ENCODE measurements around the gene CHAD. TPM values are rescaled to one million over a fixed set of nuclear protein-coding genes. Genes with fewer than 3 reads are reported as not detected.

Gene CHAD
- total RNA-seq, 1 donor from 2014 or later = not detected

DNA sequence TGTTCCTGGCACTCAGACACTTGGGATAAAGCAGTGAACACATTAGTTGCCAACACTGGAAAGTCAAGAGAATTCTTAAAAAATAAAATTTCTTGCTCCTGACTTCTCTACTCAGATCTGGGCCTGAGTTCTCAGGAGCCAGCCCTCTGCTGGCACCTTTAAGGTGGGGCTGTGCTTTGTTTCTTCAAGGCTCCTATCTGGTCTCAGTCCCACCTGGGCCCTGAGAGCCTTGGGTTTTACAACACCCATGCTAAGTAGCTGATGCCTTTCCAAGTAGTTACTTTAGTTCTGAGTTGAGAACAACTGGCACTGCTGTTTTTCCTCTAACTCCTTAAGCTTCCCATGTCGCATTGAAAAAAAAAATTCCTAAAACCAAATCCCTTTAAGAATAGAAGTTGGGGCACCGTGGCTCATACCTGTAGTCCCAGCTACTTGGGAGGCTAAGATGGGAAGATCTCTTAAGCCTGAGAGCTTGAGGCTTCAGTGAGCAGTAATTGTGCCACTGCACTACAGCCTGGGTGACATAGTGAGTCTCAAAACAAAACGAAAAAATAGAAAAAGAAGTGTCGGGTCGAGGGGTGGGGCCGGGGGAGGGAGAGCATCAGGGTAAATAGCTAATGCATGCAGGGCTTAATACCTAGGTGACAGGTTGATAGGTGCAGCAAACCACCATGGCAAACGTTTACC is 16.6 kb downstream of the CHAD start:
- Histone ChIP-seq H3K36me3 (no peaks in the 10 kb centered on the region), H3K4me3 (no peak overlapping the region), H3K9me3 (no peaks in the 10 kb centered on the region), H3K4me1 (peaks cover 16% of the 10 kb centered on the region), H3K27ac (no peak overlapping the region), H3K27me3 (no peaks in the 10 kb centered on the region)
- no peak for TF ChIP-seq CTCF (IDR thresholded peaks at IDR 0.05)
- intact Hi-C loops (cut with DNase I) = no loop called here
- ATAC-seq = no peak
- DNase-seq = no peak

- no peak for DNase-seq
- TF ChIP-seq CTCF (IDR thresholded peaks at IDR 0.05) = no peak
- H3K27ac ChIP-seq = peak overlapping the region; percentile 52
- no peaks in the 10 kb centered on the region for H3K36me3 ChIP-seq
- H3K4me3 ChIP-seq = no peak overlapping the region
- ATAC-seq = no peak
- peaks cover 19% of the 10 kb centered on the region for H3K4me1 ChIP-seq
- intact Hi-C loops (cut with DNase I) = no loop called here
- H3K9me3 ChIP-seq = no peaks in the 10 kb centered on the region
- H3K27me3 ChIP-seq = no peaks in the 10 kb centered on the region
These were observed 20.0 kb downstream of the CHAD start for GRCh38 chr17:50448643-50449042.

DNA sequence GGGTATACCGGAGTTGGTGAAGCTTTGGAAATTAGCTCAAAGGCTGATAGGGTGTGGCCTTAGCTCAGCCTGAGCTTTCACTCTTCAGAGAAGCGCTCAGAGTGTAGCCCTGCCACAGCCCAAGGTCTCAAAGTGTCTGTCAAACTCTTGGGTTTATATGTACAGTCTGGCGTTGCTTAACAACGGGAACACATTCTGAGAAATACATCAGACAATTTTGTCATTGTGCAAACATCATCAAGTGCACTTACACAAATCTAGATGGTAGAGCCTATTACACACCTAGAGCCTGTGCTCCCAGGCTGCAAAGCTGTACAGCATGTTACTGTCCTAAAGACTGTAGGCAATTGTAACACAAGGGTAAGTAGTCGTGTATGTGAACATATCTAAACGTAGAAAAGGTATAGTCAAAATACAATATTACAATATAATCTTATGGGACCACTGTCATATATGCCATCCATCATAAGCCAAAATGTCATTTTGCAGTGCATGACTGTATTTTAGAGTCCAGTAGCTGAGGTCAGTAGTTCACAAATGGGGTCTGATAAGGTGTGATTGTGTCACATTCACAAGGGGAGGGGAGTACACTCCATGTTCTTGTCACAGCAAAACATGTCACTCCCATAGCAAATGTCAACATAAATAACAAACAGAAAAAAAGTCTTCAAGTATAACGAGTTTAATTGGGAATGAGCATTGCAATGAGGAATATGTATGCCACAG is 20.6 kb downstream of the CHAD start:
- ATAC-seq = peak; percentile 94
- H3K27me3 ChIP-seq = no peaks in the 10 kb centered on the region
- no peaks in the 10 kb centered on the region for H3K9me3 ChIP-seq
- H3K27ac ChIP-seq = peak overlapping the region; percentile 84
- H3K36me3 ChIP-seq = no peaks in the 10 kb centered on the region
- DNase-seq = no peak
- no peak for TF ChIP-seq CTCF (IDR thresholded peaks at IDR 0.05)
- H3K4me3 ChIP-seq = no peak overlapping the region
- intact Hi-C loops (cut with DNase I) = no loop called here
- peaks cover 21% of the 10 kb centered on the region for H3K4me1 ChIP-seq

DNA sequence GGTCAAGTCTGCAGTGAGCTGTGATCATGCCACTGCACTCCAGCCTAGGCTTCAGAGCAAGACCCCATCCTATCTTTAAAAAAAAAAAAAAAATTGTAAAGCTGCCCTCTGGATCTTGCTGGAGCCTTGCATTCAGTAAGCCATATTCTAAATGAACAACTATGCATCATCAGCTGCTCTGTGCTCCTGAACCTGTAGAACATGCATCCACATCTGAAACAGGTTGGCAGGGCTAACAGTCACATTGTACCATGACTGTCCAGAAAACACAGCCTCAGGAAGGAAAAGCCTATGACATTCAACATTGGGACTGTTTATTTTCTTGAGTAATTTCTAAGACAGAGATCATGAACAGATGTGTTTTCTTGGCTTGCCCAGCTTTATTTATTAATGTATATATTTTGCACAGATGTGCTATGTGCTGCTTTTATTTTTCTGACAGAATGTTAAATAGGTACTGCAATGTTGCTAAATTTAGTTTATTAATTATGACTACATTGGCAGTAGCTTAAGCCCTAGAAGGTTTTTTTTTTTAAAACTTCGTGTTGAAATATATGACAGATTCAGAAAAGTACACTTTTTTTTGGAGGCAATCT is 22.9 kb downstream of the CHAD start:
- TF ChIP-seq CTCF (IDR thresholded peaks at IDR 0.05) = no peak
- no peak for DNase-seq
- no peaks in the 10 kb centered on the region for H3K9me3 ChIP-seq
- no peak overlapping the region for H3K4me3 ChIP-seq
- intact Hi-C loops (cut with DNase I) = no loop called here
- ATAC-seq = no peak
- H3K27me3 ChIP-seq = no peaks in the 10 kb centered on the region
- H3K27ac ChIP-seq = no peak overlapping the region
- peaks cover 19% of the 10 kb centered on the region for H3K4me1 ChIP-seq
- no peaks in the 10 kb centered on the region for H3K36me3 ChIP-seq

DNA sequence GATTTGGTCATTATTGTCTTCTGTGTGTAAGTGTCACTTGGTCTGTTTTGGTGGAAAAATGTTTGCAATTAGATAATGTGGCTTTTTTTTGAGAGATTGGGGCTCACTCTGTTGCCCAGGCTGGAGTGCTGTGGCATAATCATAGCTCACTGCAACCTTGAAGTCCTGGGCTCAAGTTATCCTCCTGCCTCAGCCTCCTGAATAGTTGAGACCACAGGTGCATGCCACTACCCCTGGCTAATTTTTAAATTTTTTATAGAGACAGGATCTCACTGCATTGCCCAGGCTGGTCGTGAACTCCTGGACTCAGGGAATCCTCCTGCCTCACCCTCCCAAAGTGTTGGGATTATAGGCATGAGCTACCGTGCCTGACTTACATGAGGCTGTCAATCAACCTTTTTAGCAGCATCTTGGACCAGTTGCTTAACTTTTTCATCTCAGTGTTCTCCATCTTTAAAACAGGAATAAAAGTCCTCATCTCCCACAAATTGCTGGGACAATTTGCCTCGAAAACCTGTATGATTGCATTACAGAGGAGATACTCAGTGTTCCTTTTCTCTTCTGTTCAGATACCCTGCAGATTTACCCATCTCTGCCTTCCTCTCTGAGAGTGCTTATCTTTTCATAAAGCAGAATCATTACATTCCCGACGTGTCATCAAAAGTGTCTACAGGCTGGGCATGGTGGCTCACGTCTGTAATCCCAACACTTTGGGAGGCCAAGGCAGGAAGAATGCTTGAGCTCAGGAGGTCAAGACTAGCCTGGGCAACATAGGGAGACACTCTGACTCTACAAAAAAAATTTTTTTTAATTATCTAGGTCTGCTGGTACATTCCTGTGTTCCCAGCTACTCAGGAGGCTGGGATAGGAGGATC is 23.6 kb downstream of the CHAD start:
- Histone ChIP-seq H3K9me3 (no peaks in the 10 kb centered on the region), H3K36me3 (no peaks in the 10 kb centered on the region), H3K27me3 (no peaks in the 10 kb centered on the region), H3K27ac (no peak overlapping the region), H3K4me3 (no peak overlapping the region), H3K4me1 (peaks cover 19% of the 10 kb centered on the region)
- intact Hi-C loops (cut with DNase I) = no loop called here
- DNase-seq (no peak), ATAC-seq (no peak)
- TF ChIP-seq CTCF (IDR thresholded peaks at IDR 0.05) = no peak
